ENCODE results near the gene MTF1.
"Not testable (repeated sequence)": the region's sequence is repeated elsewhere in the genome, so short reads cannot be mapped to it uniquely, and the experiment has no call there.

MTF1 gene

GRCh38 chr1:37778654-37779053, 80.7 kb downstream of the MTF1 start:
- Histone ChIP-seq H3K36me3 (ENCODE audit: control insufficient read depth in 1 of 2, insufficient read depth in 2 of 2, low read length in 2 of 2) (no peaks in the 10 kb centered on the region), H3K9me3 (ENCODE audit: insufficient read depth, low read depth, low read length) (peaks cover 12% of the 10 kb centered on the region), H3K4me1 (ENCODE audit: control insufficient read depth in 1 of 2, insufficient read depth in 2 of 2, low read length in 2 of 2) (no peaks in the 10 kb centered on the region), H3K4me2 (ENCODE audit: low read length) (no peak overlapping the region), H2BK12ac (ENCODE audit: low read length) (no peak overlapping the region), H3K9ac (ENCODE audit: low read length) (no peak overlapping the region), H3K79me2 (ENCODE audit: control insufficient read depth, insufficient read depth, low read length, poor library complexity) (no peaks in the 10 kb centered on the region), H2AFZ (ENCODE audit: insufficient read depth, low read length, poor library complexity) (no peak overlapping the region), H3K23ac (ENCODE audit: low read length) (no peak overlapping the region), H4K8ac (ENCODE audit: low read depth, low read length) (no peak overlapping the region), H3K27me3 (ENCODE audit: insufficient read depth, low read length) (no peaks in the 10 kb centered on the region), H2BK120ac (ENCODE audit: insufficient read depth, low read length, poor library complexity) (no peak overlapping the region), H3K14ac (ENCODE audit: low read length) (no peak overlapping the region), H3K4ac (ENCODE audit: low read depth, low read length) (no peak overlapping the region), H3K79me1 (ENCODE audit: low read length) (no peaks in the 10 kb centered on the region), H3K4me3 (ENCODE audit: low read depth, low read length) (no peak overlapping the region), H3K27ac (ENCODE audit: low read depth, low read length) (no peak overlapping the region), H4K12ac (ENCODE audit: low read depth, low read length) (no peak overlapping the region), H4K91ac (ENCODE audit: low read depth, low read length) (no peak overlapping the region), H2AK5ac (ENCODE audit: low read length) (no peak overlapping the region), H2BK5ac (ENCODE audit: low read depth, low read length, poor library complexity) (no peak overlapping the region), H3K18ac (ENCODE audit: low read length) (no peak overlapping the region)
- no peak for DNase-seq
- WGBS (ENCODE audit: extremely low coverage, insufficient coverage, insufficient read length) = no CpG with 5 or more reads among the region's 3 CpGs

GRCh38 chr1:37776946-37777516, 82.4 kb downstream of the MTF1 start:
- H2BK5ac ChIP-seq (ENCODE audit: low read depth, low read length, poor library complexity) = no peak overlapping the region
- H2AK5ac ChIP-seq (ENCODE audit: low read length) = no peak overlapping the region
- H3K4me3 ChIP-seq (ENCODE audit: low read depth, low read length) = no peak overlapping the region
- H3K4me1 ChIP-seq (ENCODE audit: control insufficient read depth in 1 of 2, insufficient read depth in 2 of 2, low read length in 2 of 2) = no peaks in the 10 kb centered on the region
- H3K4me2 ChIP-seq (ENCODE audit: low read length) = no peak overlapping the region
- no peak overlapping the region for H3K18ac ChIP-seq (ENCODE audit: low read length)
- no peak overlapping the region for H4K12ac ChIP-seq (ENCODE audit: low read depth, low read length)
- H3K79me2 ChIP-seq (ENCODE audit: control insufficient read depth, insufficient read depth, low read length, poor library complexity) = no peaks in the 10 kb centered on the region
- peaks cover 12% of the 10 kb centered on the region for H3K9me3 ChIP-seq (ENCODE audit: insufficient read depth, low read depth, low read length)
- no peaks in the 10 kb centered on the region for H3K36me3 ChIP-seq (ENCODE audit: control insufficient read depth in 1 of 2, insufficient read depth in 2 of 2, low read length in 2 of 2)
- H2BK12ac ChIP-seq (ENCODE audit: low read length) = no peak overlapping the region
- DNase-seq = no peak
- no peak overlapping the region for H2BK120ac ChIP-seq (ENCODE audit: insufficient read depth, low read length, poor library complexity)
- peak overlapping the region; percentile 5 for H3K9ac ChIP-seq (ENCODE audit: low read length)
- H3K4ac ChIP-seq (ENCODE audit: low read depth, low read length) = no peak overlapping the region
- H3K14ac ChIP-seq (ENCODE audit: low read length) = no peak overlapping the region
- H2AFZ ChIP-seq (ENCODE audit: insufficient read depth, low read length, poor library complexity) = no peak overlapping the region
- no CpG with 5 or more reads among the region's 4 CpGs for whole genome bisulfite sequencing (ENCODE audit: extremely low coverage, insufficient coverage, insufficient read length)
- peak overlapping the region; percentile 40 for H3K23ac ChIP-seq (ENCODE audit: low read length)
- H3K27me3 ChIP-seq (ENCODE audit: insufficient read depth, low read length) = no peaks in the 10 kb centered on the region
- H3K27ac ChIP-seq (ENCODE audit: low read depth, low read length) = no peak overlapping the region
- H4K8ac ChIP-seq (ENCODE audit: low read depth, low read length) = no peak overlapping the region
- H4K91ac ChIP-seq (ENCODE audit: low read depth, low read length) = no peak overlapping the region
- H3K79me1 ChIP-seq (ENCODE audit: low read length) = no peaks in the 10 kb centered on the region

- H3K27ac ChIP-seq (ENCODE audit: low read depth, low read length); H3K9me3 ChIP-seq (ENCODE audit: insufficient read depth, low read depth, low read length); H4K91ac ChIP-seq (ENCODE audit: low read depth, low read length); H3K18ac ChIP-seq (ENCODE audit: low read length); H4K8ac ChIP-seq (ENCODE audit: low read depth, low read length); H3K4me3 ChIP-seq (ENCODE audit: low read depth, low read length); H2AFZ ChIP-seq (ENCODE audit: insufficient read depth, low read length, poor library complexity); H2AK5ac ChIP-seq (ENCODE audit: low read length); H2BK5ac ChIP-seq (ENCODE audit: low read depth, low read length, poor library complexity); H3K4me1 ChIP-seq (ENCODE audit: control insufficient read depth in 1 of 2, insufficient read depth in 2 of 2, low read length in 2 of 2); H3K4me2 ChIP-seq (ENCODE audit: low read length); H3K23ac ChIP-seq (ENCODE audit: low read length); H2BK120ac ChIP-seq (ENCODE audit: insufficient read depth, low read length, poor library complexity); DNase-seq; H3K4ac ChIP-seq (ENCODE audit: low read depth, low read length); H3K27me3 ChIP-seq (ENCODE audit: insufficient read depth, low read length); H2BK12ac ChIP-seq (ENCODE audit: low read length); H3K79me2 ChIP-seq (ENCODE audit: control insufficient read depth, insufficient read depth, low read length, poor library complexity); H3K9ac ChIP-seq (ENCODE audit: low read length); H3K36me3 ChIP-seq (ENCODE audit: control insufficient read depth in 1 of 2, insufficient read depth in 2 of 2, low read length in 2 of 2); H3K14ac ChIP-seq (ENCODE audit: low read length); H3K79me1 ChIP-seq (ENCODE audit: low read length); H4K12ac ChIP-seq (ENCODE audit: low read depth, low read length): not testable (repeated sequence)
Observed at GRCh38 chr1:37771440-37771839, 88.0 kb downstream of the MTF1 start.

- Histone ChIP-seq H3K9ac (ENCODE audit: low read length) (no peak overlapping the region), H4K91ac (ENCODE audit: low read depth, low read length) (no peak overlapping the region), H2BK120ac (ENCODE audit: insufficient read depth, low read length, poor library complexity) (no peak overlapping the region), H2BK12ac (ENCODE audit: low read length) (no peak overlapping the region), H4K8ac (ENCODE audit: low read depth, low read length) (no peak overlapping the region), H3K27ac (ENCODE audit: low read depth, low read length) (no peak overlapping the region), H2BK5ac (ENCODE audit: low read depth, low read length, poor library complexity) (no peak overlapping the region), H2AK5ac (ENCODE audit: low read length) (no peak overlapping the region), H2AFZ (ENCODE audit: insufficient read depth, low read length, poor library complexity) (no peak overlapping the region), H3K4me2 (ENCODE audit: low read length) (no peak overlapping the region), H3K4ac (ENCODE audit: low read depth, low read length) (no peak overlapping the region), H3K9me3 (ENCODE audit: insufficient read depth, low read depth, low read length) (peaks cover 12% of the 10 kb centered on the region), H3K36me3 (ENCODE audit: control insufficient read depth in 1 of 2, insufficient read depth in 2 of 2, low read length in 2 of 2) (no peaks in the 10 kb centered on the region), H3K18ac (ENCODE audit: low read length) (no peak overlapping the region), H4K12ac (ENCODE audit: low read depth, low read length) (no peak overlapping the region), H3K14ac (ENCODE audit: low read length) (no peak overlapping the region), H3K23ac (ENCODE audit: low read length) (no peak overlapping the region), H3K27me3 (ENCODE audit: insufficient read depth, low read length) (peaks cover 31% of the 10 kb centered on the region), H3K4me1 (ENCODE audit: control insufficient read depth in 1 of 2, insufficient read depth in 2 of 2, low read length in 2 of 2) (no peaks in the 10 kb centered on the region), H3K79me1 (ENCODE audit: low read length) (no peaks in the 10 kb centered on the region), H3K79me2 (ENCODE audit: control insufficient read depth, insufficient read depth, low read length, poor library complexity) (no peaks in the 10 kb centered on the region), H3K4me3 (ENCODE audit: low read depth, low read length) (no peak overlapping the region)
- no CpG with 5 or more reads among the region's 2 CpGs for WGBS (ENCODE audit: extremely low coverage, insufficient coverage, insufficient read length)
- DNase-seq = no peak
Observed at GRCh38 chr1:37767488-37767887, 91.9 kb downstream of the MTF1 start.
